Measurements from ENCODE around the gene ZNF883.

The ZNF883 gene

DNA sequence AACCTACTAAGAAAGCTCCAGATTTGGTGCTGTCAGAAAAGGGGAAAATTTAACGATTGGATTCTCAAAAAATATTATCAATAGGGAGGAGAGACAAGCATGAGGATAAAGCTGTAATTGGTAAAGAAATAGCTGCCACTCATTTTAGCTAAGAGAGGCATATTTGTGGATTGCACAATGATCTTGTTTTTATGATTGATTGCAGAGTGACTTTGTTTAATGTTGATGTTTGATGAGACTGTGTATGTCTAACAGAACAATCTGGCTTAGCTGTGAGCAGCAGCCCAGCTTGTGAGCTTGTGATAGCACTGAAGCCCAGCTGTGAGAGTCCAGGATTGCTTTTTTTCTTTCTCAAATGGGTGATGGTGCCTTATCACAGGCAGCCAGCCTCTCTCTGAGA lies 56.4 kb downstream of the ZNF883 start:
- TF ChIP-seq, protein P1, sequence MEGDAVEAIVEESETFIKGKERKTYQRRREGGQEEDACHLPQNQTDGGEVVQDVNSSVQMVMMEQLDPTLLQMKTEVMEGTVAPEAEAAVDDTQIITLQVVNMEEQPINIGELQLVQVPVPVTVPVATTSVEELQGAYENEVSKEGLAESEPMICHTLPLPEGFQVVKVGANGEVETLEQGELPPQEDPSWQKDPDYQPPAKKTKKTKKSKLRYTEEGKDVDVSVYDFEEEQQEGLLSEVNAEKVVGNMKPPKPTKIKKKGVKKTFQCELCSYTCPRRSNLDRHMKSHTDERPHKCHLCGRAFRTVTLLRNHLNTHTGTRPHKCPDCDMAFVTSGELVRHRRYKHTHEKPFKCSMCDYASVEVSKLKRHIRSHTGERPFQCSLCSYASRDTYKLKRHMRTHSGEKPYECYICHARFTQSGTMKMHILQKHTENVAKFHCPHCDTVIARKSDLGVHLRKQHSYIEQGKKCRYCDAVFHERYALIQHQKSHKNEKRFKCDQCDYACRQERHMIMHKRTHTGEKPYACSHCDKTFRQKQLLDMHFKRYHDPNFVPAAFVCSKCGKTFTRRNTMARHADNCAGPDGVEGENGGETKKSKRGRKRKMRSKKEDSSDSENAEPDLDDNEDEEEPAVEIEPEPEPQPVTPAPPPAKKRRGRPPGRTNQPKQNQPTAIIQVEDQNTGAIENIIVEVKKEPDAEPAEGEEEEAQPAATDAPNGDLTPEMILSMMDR (IDR thresholded peaks at IDR 0.05; ENCODE audit: insufficient read depth, missing control alignments) = no peak
- no peak for FAIRE-seq
- DNase-seq (ENCODE audit: insufficient read length, low spot score) = no peak

DNA sequence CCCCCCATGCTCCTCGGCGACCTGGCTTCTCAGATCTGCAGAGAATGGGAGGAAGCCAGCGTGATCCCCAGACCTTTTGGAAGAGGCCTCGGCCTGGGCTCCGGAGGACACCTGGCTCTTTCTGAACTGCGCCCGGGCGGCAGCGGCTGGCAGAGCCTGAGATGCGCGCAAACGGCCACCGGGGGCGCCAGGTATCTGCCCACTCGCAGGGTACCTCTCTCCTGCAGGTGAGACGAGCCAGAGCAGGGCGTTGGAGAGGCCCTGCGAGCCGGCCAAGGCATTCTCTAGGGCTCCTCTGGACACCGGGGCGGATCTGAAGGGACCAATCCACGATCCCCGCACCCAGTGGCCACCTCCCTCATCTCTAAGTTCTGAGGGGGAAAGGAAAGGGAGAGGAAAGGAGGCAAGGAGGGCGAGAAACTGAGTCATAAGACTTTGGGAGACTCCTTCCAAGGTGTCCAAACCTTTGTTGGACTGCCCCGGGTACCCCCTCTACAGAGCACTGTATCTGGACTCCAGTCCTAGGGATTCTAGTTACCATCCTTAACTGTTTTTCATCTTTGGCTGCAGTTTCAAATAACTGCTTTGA lies 66.3 kb downstream of the ZNF883 start:
- FAIRE-seq = no peak
- DNase-seq (ENCODE audit: insufficient read length, low spot score) = no peak
- TF ChIP-seq, protein P1 (IDR thresholded peaks at IDR 0.05; ENCODE audit: insufficient read depth, missing control alignments) = peak; percentile 2

DNA sequence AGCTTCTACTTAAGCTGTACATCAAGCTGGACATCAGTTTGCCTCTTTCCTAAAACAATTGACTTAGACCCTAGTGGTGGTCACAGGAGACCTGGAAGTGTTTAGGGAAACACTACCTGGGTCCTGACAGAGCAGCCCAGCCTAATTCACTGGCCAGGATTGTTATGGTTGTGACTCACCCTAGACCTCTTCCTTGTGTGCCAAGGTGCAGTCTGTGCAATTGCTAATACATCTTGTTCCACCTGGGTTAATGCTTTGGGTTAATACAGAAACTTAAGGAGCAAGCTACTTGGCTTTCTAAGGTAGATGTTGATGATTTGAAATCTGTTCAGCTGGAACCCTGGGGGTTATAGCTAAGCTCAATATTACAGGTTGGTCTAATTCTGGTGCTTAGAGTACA lies 72.6 kb downstream of the ZNF883 start:
- FAIRE-seq (no peak), DNase-seq (ENCODE audit: insufficient read length, low spot score) (no peak)
- TF ChIP-seq, protein P1 (IDR thresholded peaks at IDR 0.05; ENCODE audit: insufficient read depth, missing control alignments) = no peak

DNA sequence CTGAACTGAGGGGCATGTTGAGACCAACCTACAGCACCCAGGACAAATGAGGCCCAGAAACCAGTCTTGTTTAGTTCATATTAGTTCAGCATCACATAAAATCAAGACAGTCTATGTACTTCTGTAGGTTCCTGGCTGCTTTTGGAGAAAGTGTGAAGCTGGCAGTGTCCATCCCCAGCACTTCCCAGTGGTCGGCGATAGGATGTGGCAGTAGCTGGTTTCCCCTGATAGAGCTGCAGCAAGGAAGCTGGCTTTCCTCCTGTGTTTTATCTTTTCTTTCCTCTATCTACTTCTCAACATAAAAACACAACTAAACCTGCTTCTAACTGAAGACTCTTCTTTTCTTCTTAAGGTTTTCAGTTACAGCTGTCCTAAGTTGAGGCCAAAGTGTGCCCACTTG lies 78.3 kb downstream of the ZNF883 start:
- FAIRE-seq (no peak), DNase-seq (ENCODE audit: insufficient read length, low spot score) (no peak)
- TF ChIP-seq, protein P1 (IDR thresholded peaks at IDR 0.05; ENCODE audit: insufficient read depth, missing control alignments) = no peak

DNA sequence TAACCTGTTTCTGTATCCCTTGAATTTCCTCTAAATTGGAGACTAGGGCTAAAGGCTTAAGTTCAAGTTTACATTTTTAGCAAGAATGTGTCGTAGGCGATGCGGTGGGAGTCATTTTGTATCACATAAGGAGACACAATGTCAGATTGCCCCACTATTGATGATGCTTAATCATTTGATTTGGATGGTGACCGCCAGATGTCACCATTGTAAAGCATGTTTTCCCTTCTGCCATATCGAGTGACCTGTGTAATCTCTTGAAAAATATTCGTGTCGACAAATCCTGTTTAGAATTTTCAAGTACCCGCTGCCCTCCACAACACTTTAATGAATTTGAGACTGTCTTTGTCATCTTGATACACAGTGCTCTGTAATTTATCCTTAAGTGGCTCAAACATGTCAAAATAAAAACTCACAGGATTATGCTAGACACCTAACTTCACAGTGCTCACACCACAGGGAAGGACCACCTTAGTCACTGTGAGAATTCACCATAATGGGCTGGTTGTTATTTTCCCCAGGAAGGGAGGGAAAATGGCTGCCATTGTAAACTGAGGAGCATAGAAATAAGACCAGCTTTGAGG lies 86.8 kb downstream of the ZNF883 start:
- peak; percentile 94 for FAIRE-seq
- DNase-seq (ENCODE audit: insufficient read length, low spot score) = no peak
- TF ChIP-seq, protein P1 (IDR thresholded peaks at IDR 0.05; ENCODE audit: insufficient read depth, missing control alignments) = peak; percentile 65

DNA sequence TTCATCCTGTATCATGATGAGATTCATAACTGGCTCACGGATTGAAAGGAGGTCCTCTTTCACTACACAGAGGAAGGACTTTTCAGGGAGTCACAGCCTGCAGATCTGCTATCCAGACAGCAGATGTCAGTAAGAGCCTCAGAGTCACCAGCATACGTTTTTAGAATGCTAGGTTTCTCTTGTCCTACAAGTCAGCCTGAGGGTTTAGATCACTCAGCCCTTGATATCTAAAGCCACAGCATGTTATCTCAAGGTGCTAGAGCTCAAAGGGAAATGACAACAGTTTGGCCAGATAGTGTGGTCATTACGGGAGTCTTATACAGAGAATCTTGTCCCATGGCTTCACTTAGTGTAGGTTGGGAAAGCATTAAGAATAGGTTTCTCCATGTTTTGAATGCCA lies 90.4 kb downstream of the ZNF883 start:
- peak; percentile 6 for FAIRE-seq
- DNase-seq (ENCODE audit: insufficient read length, low spot score) = no peak
- TF ChIP-seq, protein P1 (IDR thresholded peaks at IDR 0.05; ENCODE audit: insufficient read depth, missing control alignments) = peak; percentile 44

DNA sequence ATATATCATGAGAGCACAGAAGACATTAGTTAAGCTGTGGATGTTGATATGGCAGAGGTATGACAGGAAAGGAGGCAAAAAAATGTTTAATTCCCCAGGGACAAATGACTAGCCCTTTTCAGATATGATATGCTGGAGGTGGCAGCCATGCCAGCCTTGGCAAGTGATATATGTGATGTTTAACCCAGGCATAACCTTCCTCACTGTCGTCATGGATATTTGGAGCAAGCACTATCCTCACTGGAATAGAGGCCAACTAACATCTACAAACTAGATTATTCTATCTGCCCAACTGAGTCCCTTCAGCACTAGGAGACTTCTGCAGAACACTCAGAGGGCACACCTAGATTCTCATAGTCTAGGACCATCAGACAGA lies 94.0 kb downstream of the ZNF883 start:
- FAIRE-seq (no peak), DNase-seq (ENCODE audit: insufficient read length, low spot score) (no peak)
- TF ChIP-seq, protein P1 (IDR thresholded peaks at IDR 0.05; ENCODE audit: insufficient read depth, missing control alignments) = no peak

All from D721Med (cell line).